ENCODE measurements around the gene TATDN3. TPM values are rescaled to one million over a fixed set of nuclear protein-coding genes. Genes with fewer than 3 reads are reported as not detected.
A peak's percentile ranks its signal among the peaks of the same experiment; 100 is the strongest.
"Not testable (repeated sequence)": the region's sequence is repeated elsewhere in the genome, so short reads cannot be mapped to it uniquely, and the experiment has no call there.

Gene TATDN3
- total RNA-seq, 1 experiment from 2014 or later, result 33.5 TPM

DNA sequence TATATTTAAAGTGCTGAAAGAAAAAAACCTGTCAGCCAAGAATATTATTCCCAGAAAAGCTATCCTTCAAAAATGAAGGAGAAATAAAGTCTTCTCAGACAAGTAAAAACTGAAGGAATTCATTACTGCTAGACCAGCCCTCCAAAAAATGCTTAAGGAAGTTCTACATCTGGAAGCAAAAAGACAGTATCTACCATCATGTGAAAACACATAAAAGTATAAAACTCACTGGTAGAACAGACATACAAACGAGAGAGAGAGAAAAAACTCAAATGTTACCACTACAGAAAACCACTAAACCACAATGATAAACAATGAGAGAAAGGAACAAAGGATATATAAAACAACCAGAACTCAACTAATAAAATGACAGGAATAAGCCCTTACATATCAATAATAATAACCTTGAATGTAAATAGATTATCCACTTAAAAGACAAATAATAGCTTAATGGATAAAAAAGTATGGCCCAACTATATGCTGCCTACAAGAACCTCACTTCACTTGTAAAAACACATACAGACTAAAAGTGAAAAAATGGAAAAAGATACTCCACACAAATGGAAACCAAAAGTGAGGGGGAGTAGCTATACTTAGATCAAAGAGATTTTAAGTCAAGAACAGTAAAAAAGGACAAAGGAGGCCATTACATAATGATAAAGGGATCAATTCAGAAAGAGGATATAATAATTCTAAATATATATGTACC, 22.1 kb upstream of the TATDN3 start:
- no peak for DNase-seq (ENCODE audit: low read depth, low spot score)
- in situ Hi-C loops (cut with HindIII; ENCODE audit: low pct_unique_long_range_greater_than_20kb, low sequenced_read_pairs), result no loop called here

DNA sequence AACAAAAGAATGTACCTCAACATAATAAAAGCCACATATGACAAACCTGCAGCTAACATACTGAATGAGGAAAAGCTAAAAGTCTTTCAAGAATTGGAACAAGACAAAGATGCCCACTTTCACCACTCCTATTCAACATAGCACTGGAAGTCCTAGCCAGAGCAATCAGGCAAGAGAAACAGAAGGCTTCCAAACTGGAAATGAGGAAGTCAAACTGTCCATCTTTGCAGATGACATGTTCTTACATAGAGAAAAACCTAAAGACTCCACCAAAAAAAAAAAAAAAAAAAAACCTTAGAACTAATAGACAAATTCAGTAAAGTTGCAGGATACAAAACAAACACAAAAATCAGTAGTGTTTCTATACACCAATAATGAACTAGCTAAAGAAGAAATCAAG, 20.4 kb upstream of the TATDN3 start:
- DNase-seq (ENCODE audit: low read depth, low spot score), result no peak
- in situ Hi-C loops (cut with HindIII; ENCODE audit: low pct_unique_long_range_greater_than_20kb, low sequenced_read_pairs), result no loop called here

DNA sequence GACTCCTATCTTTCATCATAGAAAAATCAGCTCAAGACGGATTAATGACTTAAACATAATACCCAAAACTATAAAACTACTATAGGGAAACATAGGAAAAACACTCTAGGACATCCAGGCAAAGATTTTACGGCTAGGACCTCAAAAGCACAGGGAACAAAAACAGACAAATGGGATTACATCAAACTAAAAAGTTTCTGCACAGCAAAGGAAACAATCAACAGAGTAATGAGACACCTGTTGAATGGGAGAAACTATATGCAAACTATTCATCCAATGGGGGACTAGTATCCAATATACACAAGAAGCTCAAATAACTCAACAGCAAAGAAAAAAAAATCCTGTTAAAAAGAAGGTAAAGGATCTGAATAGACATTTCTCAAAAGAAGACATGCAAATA, 18.7 kb upstream of the TATDN3 start:
- DNase-seq (ENCODE audit: low read depth, low spot score), result no peak
- in situ Hi-C loops (cut with HindIII; ENCODE audit: low pct_unique_long_range_greater_than_20kb, low sequenced_read_pairs), result no loop called here

DNA sequence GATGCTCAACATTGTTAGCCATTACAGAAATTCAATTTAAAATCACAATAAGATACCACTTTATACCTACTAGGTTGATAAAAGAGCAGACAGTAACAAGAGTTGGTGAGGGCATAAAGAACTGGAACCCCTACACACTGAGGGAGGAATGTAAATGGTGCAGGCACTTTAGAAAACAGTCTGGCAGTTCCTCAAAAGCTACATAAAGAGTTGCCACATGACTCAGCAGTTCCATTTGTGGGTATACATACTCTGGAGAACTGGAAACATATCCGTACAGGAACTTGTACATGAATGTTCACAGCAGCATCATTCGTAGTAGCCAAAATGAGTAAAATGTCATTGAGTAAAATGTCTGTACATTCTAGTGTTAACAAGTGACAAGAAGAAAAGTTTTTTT, 17.1 kb upstream of the TATDN3 start:
- DNase-seq (ENCODE audit: low read depth, low spot score), result no peak
- in situ Hi-C loops (cut with HindIII; ENCODE audit: low pct_unique_long_range_greater_than_20kb, low sequenced_read_pairs), result no loop called here

DNA sequence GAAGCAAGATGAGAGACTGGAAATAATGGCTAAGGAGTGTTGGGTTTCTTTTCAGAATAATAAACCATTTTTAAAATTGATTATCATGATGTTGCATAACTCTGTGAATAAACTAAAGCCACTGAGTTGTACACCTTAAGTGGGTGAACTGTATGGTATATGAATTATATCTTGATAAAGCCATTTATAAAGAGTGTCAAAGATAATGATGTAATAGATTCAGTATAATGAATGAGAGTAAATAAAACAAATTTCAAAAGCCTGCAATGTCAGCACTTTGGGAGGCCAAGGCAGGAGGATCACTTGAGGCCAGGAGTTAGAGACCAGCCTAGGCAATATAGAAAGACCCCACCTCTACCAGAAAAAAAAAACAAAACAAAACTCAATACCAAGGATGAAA, 16.5 kb upstream of the TATDN3 start:
- no peak for DNase-seq (ENCODE audit: low read depth, low spot score)
- in situ Hi-C loops (cut with HindIII; ENCODE audit: low pct_unique_long_range_greater_than_20kb, low sequenced_read_pairs), result no loop called here

DNA sequence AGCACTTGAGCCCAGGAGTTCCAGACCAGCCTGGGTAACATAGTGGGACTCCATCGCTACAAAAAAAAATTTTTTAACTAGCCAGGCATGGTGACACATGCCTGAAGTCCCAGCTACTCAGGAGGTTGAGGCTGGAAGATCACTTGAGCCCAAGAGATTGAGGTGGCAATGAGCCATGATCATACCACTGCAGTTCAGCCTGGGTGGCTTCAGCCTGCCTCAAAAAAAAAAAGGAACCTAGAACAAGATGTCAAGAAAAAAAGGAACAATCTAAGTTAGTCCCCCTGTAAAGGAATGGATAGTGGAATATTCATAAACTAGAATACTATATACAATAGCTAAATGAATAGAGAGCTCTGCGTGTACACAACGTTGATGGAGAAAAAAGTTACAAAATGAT, 14.5 kb upstream of the TATDN3 start:
- DNase-seq (ENCODE audit: low read depth, low spot score), result no peak
- in situ Hi-C loops (cut with HindIII; ENCODE audit: low pct_unique_long_range_greater_than_20kb, low sequenced_read_pairs), result no loop called here

DNA sequence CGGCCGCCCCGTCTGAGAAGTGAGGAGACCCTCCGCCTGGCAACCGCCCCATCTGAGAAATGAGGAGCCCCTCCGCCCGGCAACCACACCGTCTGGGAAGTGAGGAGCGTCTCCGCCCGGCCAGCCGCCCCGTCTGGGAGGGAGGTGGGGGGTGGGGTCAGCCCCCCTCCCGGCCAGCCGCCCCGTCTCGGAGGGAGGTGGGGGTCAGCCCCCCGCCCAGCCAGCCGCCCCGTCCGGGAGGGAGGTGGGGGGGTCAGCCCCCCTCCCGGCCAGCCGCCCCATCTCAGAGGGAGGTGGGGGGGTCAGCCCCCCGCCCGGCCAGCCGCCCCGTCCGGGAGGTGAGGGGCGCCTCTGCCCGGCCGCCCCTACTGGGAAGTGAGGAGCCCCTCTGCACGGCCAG, 12.6 kb upstream of the TATDN3 start:
- in situ Hi-C loops (cut with HindIII; ENCODE audit: low pct_unique_long_range_greater_than_20kb, low sequenced_read_pairs), result not testable (repeated sequence)

DNA sequence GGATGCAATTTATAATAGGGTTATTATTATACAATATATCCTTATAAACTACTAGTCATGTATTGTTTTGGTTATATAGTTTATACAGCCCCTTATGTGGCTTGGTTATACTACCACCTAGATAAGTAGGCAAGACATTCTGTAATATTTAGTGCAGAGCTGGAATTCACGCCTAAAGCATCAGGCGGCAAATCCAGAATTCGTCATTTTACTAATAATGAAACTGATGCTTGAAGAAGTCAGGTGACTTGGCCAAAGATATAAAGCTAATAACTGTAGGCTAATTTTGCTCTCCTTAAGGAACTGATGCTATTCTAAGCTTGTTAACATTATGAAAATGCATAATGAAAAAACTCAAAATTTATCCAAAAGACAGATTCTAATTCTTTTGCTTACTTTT, 10.9 kb upstream of the TATDN3 start:
- in situ Hi-C loops (cut with HindIII; ENCODE audit: low pct_unique_long_range_greater_than_20kb, low sequenced_read_pairs), result no loop called here
- DNase-seq (ENCODE audit: low read depth, low spot score), result no peak

More for the DNA sequence above, 12.6 kb upstream of the TATDN3 start:
- DNase-seq (ENCODE audit: low read depth, low spot score), result not testable (repeated sequence)

DNA sequence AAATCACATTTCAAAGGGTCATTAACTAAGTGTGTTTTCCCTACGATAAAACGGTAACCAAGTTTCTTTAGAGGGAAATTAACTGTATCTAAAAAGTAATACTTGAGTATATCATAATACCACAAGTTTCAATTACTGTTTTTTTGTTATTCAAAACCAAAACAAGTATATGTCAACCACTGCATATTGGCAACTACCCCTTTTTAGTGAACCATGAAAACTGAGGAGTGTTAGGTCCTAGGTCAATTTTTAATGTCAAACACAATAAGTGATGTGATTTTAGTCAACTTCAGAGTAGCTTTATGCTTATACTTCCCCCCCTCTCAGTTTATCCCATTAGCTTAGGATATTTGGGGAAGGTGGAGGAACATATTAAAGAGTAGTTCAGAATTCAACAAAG, 10.5 kb upstream of the TATDN3 start:
- no peak for DNase-seq (ENCODE audit: low read depth, low spot score)
- in situ Hi-C loops (cut with HindIII; ENCODE audit: low pct_unique_long_range_greater_than_20kb, low sequenced_read_pairs), result no loop called here

DNA sequence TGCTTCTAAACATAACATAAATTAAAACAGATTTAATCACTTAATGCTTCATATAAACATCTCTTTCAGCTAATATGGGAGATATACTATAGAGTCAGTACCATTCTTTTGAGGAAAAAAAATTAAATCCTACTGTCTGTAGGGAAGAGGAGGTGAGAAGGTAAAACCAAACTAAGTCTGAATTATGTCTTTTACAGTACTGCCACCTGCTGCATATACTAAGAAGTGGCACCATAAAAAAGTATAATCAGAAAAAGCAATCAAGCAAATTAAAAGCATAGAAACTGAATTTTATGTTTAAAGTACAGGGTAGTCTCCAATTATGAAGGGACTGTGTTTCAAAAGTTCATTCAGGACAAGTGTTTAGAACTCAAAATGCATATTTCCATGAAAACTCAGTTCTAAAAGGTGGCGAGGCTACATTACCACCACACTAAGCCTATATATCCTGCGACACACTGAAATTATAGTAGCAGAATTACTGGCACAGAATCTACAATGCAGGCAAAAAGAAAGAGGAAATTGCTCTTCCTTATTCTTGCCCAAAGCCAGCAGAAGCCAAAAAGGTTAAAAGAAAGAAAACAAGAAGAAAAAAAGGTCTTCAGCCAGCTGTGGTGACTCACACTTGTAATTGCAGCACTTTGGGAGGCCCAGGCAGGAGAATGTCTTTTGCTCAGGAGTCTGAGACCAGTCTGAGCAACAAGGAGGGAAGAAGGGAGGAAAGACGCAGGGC, 9.1 kb upstream of the TATDN3 start:
- peak; percentile 53 for DNase-seq (ENCODE audit: low read depth, low spot score)
- in situ Hi-C loops (cut with HindIII; ENCODE audit: low pct_unique_long_range_greater_than_20kb, low sequenced_read_pairs), result no loop called here

DNA sequence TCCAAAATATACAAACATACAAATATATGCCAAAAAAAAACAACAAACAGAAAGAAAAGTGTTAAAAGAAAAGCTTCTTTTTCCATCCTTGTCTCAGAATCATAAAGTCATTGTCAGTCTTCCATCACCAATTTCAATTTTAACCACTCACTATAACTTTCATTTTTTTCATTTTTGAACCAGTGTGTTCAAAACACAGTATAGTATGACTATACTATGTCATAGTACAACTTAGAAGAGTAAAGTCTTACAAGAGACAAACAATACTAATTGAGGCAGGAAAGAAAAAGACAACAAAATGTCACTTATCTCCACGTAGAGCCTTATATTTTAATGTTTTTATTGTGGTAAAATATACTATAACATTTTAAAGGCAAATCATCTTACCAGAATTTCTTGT, 7.7 kb upstream of the TATDN3 start:
- DNase-seq (ENCODE audit: low read depth, low spot score), result no peak
- in situ Hi-C loops (cut with HindIII; ENCODE audit: low pct_unique_long_range_greater_than_20kb, low sequenced_read_pairs), result no loop called here

DNA sequence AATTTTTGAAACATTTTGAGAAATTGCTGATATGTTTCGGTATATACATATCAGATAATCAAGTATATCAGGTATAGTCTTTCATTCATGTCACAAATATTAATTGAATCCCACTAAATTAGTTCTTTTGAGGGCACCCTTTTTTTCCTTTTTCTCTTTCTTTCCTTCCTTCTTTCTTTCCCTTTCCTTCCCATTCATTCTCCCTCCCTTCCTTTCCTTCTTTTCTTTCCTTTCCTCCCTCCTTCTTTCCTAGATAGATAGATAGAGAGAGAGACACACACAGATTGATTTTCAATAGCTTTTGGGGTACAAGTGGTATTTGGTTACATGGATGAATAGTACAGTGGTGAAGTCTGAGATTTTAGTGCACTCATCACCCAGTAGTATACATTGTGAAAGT, 5.8 kb upstream of the TATDN3 start:
- no peak for DNase-seq (ENCODE audit: low read depth, low spot score)
- in situ Hi-C loops (cut with HindIII; ENCODE audit: low pct_unique_long_range_greater_than_20kb, low sequenced_read_pairs), result no loop called here

DNA sequence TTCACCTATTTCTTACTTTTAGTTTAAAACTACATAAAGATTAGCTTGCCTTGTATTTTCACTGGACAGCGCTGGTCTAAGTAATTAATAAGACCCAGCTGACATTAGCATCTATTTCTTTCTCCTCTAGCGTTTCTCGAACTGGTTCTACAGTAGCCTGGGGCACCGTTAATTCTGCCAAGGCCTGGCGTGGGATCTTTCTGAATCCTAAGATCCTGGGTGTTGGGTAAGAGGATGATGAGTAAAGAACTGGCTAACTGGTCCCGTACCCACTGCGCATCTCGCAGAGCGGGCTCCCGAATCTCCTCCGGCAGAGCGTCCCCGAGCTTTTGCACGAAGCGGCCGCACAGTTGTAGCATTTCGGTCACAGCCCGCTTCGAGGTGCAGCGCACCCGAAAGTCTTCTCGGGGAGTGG, 426 bp upstream of the TATDN3 start:
- peak; percentile 70 for DNase-seq (ENCODE audit: low read depth, low spot score)

DNA sequence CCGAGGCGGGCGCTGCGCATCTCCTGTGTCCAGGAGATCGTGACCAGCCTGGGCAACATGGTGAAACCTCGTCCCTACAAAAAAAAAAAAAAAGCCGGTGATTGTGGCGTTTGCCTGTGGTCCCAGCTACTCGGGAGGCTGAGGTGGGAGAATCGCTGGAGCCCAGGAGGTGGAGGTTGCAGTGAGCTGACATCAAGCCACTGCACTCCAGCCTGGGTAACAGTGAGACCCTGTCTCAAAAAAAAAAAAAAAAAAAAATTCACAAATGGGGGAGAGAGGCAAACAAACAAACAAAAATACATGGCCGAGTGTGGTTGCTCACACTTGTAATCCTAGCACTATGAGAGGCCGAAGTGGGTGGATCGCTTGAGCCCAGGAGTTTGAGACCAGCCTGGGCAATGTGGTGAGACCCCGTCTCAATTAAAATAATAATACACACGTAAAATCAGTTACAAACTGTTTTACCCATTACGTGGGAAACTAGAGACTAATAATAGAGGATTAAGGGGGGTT, 758 bp downstream of the TATDN3 start:
- DNase-seq (ENCODE audit: low read depth, low spot score), result no peak
- in situ Hi-C loops (cut with HindIII; ENCODE audit: low pct_unique_long_range_greater_than_20kb, low sequenced_read_pairs), result no loop called here

More for the DNA sequence above, 426 bp upstream of the TATDN3 start:
- in situ Hi-C loops (cut with HindIII; ENCODE audit: low pct_unique_long_range_greater_than_20kb, low sequenced_read_pairs), result no loop called here

DNA sequence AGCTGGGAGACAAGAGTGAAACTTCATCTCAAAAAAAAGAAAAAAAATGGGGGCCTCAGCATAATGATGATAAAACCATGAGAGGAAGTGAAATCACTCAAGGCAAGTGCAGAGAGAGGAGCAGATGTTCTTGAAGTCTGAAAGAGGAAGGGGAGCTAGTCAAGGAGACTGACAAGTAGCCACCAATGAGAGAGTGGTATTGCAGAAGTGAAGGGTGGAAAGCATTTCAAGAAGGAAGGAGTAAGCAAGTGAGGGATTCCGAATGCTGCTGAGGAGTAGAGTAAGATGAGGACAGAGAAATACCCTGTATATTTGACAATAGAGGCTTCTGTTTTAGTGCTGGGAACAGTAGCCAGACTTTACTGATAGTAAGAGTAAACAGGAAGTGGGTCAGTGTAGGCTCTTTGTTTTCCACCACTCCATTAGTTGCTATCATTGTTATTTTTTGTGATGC, 2.9 kb downstream of the TATDN3 start:
- DNase-seq (ENCODE audit: low read depth, low spot score), result peak; percentile 86
- in situ Hi-C loops (cut with HindIII; ENCODE audit: low pct_unique_long_range_greater_than_20kb, low sequenced_read_pairs), result no loop called here

DNA sequence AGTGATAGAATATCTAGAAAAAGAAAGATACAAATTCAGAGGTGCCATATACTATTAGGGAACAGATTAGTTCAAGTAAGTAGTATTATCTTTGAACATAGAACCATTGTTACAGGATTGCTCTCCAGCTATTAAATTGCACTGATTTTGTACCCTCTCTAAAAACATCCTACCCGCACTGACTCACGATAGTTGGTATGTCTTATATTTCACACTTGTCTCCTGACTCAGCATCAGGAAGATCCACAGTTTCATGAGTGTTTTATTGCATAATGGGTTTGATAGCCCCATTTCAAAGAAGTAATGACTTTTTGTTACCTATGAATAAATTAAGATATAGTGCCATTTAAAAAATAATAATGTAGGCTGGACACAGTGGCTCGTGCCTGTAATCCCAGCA, 6.0 kb downstream of the TATDN3 start:
- DNase-seq (ENCODE audit: low read depth, low spot score), result no peak
- in situ Hi-C loops (cut with HindIII; ENCODE audit: low pct_unique_long_range_greater_than_20kb, low sequenced_read_pairs), result no loop called here

DNA sequence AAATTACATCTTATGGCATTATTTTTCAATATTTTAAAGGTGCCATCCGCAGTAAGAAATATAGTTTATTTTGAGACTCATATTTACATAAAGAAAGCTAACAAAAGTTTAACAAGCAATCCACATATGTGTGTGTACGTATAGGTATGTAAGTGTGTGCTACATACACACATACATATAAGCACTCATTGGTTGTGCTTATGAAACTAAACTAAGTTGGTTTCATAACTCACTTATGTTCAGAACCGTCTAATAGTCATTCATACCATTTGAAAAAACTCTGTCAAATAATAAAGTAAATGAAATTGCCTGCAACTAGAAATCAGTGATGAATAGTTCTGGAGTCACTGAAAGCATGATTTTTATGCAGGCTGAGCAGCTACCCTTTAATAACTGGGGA, 14.1 kb downstream of the TATDN3 start:
- no peak for DNase-seq (ENCODE audit: low read depth, low spot score)
- in situ Hi-C loops (cut with HindIII; ENCODE audit: low pct_unique_long_range_greater_than_20kb, low sequenced_read_pairs), result no loop called here

DNA sequence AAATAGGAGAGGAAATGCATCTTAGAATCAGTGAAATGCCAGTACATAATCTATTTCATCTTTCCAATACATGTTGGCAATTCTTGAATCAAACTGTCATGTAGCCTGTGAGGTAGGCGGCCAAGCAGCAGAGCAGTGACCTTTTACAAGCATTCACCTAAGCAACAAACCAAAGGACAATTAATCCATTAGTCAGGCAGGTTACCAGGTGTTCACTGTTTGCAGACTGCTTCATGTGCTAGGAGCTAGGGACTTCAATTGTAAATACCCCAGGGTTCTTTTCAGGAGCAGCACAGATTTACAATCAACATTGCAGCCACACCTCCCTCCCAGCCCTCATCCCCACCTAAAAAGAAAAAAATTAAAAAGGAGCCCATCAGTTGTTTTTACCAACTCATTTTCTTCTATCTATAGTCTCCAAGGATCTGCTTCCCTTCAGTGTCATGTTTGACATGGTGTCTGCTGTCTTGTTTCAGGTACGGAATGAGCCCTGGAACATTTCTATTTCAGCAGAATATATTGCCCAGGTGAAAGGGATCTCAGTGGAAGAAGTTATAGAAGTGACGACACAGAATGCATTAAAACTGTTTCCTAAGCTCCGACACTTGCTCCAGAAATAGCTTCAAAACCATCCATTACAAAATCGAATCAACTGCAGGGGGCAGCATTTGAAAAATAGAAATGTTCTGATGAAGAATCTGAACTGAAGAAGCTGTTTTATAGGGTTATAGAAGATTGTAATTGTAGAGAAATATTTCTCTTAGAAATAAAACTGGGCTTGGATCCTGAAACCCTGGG, 23.0 kb downstream of the TATDN3 start:
- in situ Hi-C loops (cut with HindIII; ENCODE audit: low pct_unique_long_range_greater_than_20kb, low sequenced_read_pairs), result no loop called here
- peak; percentile 64 for DNase-seq (ENCODE audit: low read depth, low spot score)
